Measurements from ENCODE around the gene SEC63. TPM values are rescaled to one million over a fixed set of nuclear protein-coding genes. Genes with fewer than 3 reads are reported as not detected.
"Not testable (repeated sequence)": the region's sequence is repeated elsewhere in the genome, so short reads cannot be mapped to it uniquely, and the experiment has no call there.

SEC63 gene
- total RNA-seq, 2 experiments from 2014 or later = 13.0 to 139 TPM

DNA sequence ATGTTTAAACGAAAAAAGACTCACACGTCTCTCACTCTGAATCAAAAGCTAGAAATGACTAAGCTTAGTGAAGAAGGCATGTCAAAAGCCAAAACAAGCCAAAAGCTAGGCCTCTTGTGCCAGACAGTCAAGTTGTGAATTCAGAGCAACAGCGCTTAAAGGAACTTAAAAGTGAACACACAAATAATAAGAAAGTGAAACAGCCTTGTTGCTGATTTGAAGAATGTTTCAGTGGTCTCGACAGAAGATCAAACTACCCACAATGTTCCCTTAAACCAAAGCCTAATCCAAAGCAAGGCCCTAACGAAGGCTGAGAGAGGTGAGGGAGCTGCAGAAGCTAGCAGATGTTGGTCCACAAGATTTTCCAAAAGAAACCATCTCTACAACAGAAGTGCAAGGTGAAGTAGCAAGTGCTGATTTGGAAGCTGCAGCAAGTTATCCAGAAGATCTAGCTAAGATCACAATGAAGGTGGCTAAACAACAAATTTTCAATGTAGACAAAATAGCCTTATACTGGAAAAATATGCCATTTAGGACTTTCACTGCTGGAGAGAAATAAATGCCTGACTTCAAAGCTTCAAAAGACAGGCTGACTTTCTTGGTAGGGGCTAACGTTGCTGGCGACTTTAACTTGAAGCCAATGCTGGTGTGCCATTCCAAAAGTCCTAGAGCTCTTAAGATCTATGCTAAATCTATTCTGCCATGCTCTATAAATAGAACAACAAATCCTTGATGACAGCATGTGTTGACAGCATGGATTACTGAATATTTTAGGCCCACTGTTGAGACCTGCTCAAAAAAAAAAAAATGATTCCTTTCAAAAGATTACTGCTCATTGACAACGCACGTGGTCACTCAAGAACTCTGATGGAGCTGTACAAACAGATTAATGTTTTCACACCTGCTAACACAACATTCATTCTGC, 40.3 kb downstream of the SEC63 start:
- H3K79me2 ChIP-seq (ENCODE audit: insufficient read depth, low read depth, low read length) = peaks cover 5% of the 10 kb centered on the region; the same call in 1 of the 2 replicates

GRCh38 chr6:107916961-107917360, 41.0 kb downstream of the SEC63 start:
- peaks cover 96% of the 10 kb centered on the region for H3K36me3 ChIP-seq (ENCODE audit: insufficient read depth, low read length)
- H3K27ac ChIP-seq (ENCODE audit: low read depth, low read length, poor library complexity, severe bottlenecking); H3K4me2 ChIP-seq (ENCODE audit: low read length); H4K20me1 ChIP-seq (ENCODE audit: insufficient read depth, low read length); BruUV-seq (replicated peaks); H3K4me3 ChIP-seq (ENCODE audit: low read depth, low read length, poor library complexity, severe bottlenecking); POLR2A ChIA-PET; H2AFZ ChIP-seq (ENCODE audit: low read length); DNase-seq (ENCODE audit: low spot score); H3K4me1 ChIP-seq (ENCODE audit: insufficient read depth, low read length, poor library complexity, severe bottlenecking); H3K9me3 ChIP-seq (ENCODE audit: low read length); H3K9me2 ChIP-seq (ENCODE audit: insufficient read depth, low read length); H3K79me2 ChIP-seq (ENCODE audit: insufficient read depth, low read depth, low read length); CTCF ChIA-PET (ENCODE audit: unreplicated experiment): not testable (repeated sequence)
- intact Hi-C loops (cut with micrococcal nuclease; ENCODE audit: unreplicated experiment) = loop anchor here (5.0 kb wide), 1 partner anchor 35 kb away; no protein-coding TSS in a partner anchor

More for the DNA sequence above, 40.3 kb downstream of the SEC63 start:
- ChIA-PET CTCF (ENCODE audit: unreplicated experiment) (no interaction called here), POLR2A (interaction anchor here (0.6 to 1.0 kb wide), 2 partner anchors 40 to 140 kb away, joined by 3 to 6 read pairs; partner anchors contain the start of gene SEC63)
- Histone ChIP-seq H3K4me3 (ENCODE audit: low read depth, low read length, poor library complexity, severe bottlenecking) (no peak overlapping the region), H3K27ac (ENCODE audit: low read depth, low read length, poor library complexity, severe bottlenecking) (no peak overlapping the region), H3K4me2 (ENCODE audit: low read length) (no peak overlapping the region), H3K9me3 (ENCODE audit: low read length) (no peaks in the 10 kb centered on the region), H3K9me2 (ENCODE audit: insufficient read depth, low read length) (no peaks in the 10 kb centered on the region), H3K4me1 (ENCODE audit: insufficient read depth, low read length, poor library complexity, severe bottlenecking) (no peaks in the 10 kb centered on the region), H4K20me1 (ENCODE audit: insufficient read depth, low read length) (no peaks in the 10 kb centered on the region), H3K36me3 (ENCODE audit: insufficient read depth, low read length) (peaks cover 96% of the 10 kb centered on the region), H2AFZ (ENCODE audit: low read length) (no peak overlapping the region)
- DNase-seq (ENCODE audit: low spot score) = no peak
- TF ChIP-seq EZH2phosphoT487 (IDR thresholded peaks at IDR 0.05; ENCODE audit: borderline replicate concordance, low read depth, low read length) = no peak
- intact Hi-C loops (cut with micrococcal nuclease; ENCODE audit: unreplicated experiment) = loop anchor here (5.0 kb wide), 1 partner anchor 35 kb away; no protein-coding TSS in a partner anchor
- BruUV-seq (replicated peaks) = no TSS peak

DNA sequence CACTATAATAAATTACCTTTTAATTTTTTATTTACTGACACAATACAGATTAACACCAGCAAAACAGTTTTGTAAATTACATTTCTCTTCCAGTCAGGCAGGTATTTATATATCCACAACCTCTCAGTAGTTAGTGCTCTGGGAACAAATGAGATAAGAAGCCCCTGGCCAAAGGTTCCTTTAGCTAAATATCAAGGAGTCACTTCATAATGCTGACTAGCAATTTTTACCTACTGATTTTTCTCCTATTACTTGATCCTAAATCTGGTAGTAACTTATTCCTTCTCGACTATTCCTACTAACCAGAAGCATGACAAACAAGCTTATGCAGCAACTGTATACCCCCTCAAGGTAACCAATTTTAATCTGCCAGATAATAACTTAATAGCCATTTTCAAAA, 46.3 kb downstream of the SEC63 start:
- no peak overlapping the region for H3K4me2 ChIP-seq (ENCODE audit: low read length)
- BruUV-seq (replicated peaks) = no TSS peak
- no peak for DNase-seq (ENCODE audit: low spot score)
- no peak overlapping the region for H3K27ac ChIP-seq (ENCODE audit: low read depth, low read length, poor library complexity, severe bottlenecking)
- H3K79me2 ChIP-seq (ENCODE audit: insufficient read depth, low read depth, low read length) = no peaks in the 10 kb centered on the region
- intact Hi-C loops (cut with micrococcal nuclease; ENCODE audit: unreplicated experiment) = no loop called here
- H4K20me1 ChIP-seq (ENCODE audit: insufficient read depth, low read length) = no peaks in the 10 kb centered on the region
- ChIA-PET CTCF (ENCODE audit: unreplicated experiment) (no interaction called here), POLR2A (interaction anchor here (0.6 kb wide), 1 partner anchor 913 kb away, joined by 3 read pairs; no protein-coding TSS in a partner anchor)
- TF ChIP-seq EZH2phosphoT487 (IDR thresholded peaks at IDR 0.05; ENCODE audit: borderline replicate concordance, low read depth, low read length) (no peak), CTCF (conservative IDR thresholded peaks at IDR 0.05; ENCODE audit: low read length) (no peak)
- H3K4me3 ChIP-seq (ENCODE audit: low read depth, low read length, poor library complexity, severe bottlenecking) = no peak overlapping the region
- no peaks in the 10 kb centered on the region for H3K4me1 ChIP-seq (ENCODE audit: insufficient read depth, low read length, poor library complexity, severe bottlenecking)
- H3K9me2 ChIP-seq (ENCODE audit: insufficient read depth, low read length) = no peaks in the 10 kb centered on the region
- no peak overlapping the region for H2AFZ ChIP-seq (ENCODE audit: low read length)
- no peaks in the 10 kb centered on the region for H3K9me3 ChIP-seq (ENCODE audit: low read length)
- H3K36me3 ChIP-seq (ENCODE audit: insufficient read depth, low read length) = peaks cover 94% of the 10 kb centered on the region
